ENCODE data around the gene ZNF324B. TPM values are rescaled to one million over a fixed set of nuclear protein-coding genes. Genes with fewer than 3 reads are reported as not detected.
"Not testable (repeated sequence)": the region's sequence is repeated elsewhere in the genome, so short reads cannot be mapped to it uniquely, and the experiment has no call there.

ZNF324B gene
- total and polyA plus RNA-seq, 2 donors (not counting 1 experiment from before 2014, with no cell fraction given): 5.6 to 17.4 TPM

GRCh38 chr19:58483776-58484175 lies 32.4 kb downstream of the ZNF324B start:
- no peak overlapping the region for H2AFZ ChIP-seq (ENCODE audit: insufficient read depth, low read depth, low read length, poor library complexity, severe bottlenecking)
- no peak overlapping the region for H3K27ac ChIP-seq (ENCODE audit: low read length in 2 of 2)
- 83% methylated on average over 1 of the region's 2 CpGs for WGBS (ENCODE audit: insufficient coverage)
- H3K4me3 ChIP-seq (ENCODE audit: control extremely low read depth in 1 of 5, extremely low read depth in 1 of 5, insufficient read depth in 1 of 5, low read depth in 2 of 5, low read length in 4 of 5): no peak overlapping the region
- DNase-seq: no peak
- Mint-ChIP-seq H3K27me3 (no peaks in the 10 kb centered on the region), H3K4me1 (no peaks in the 10 kb centered on the region), H3K27ac (no peak overlapping the region), H3K4me3 (no peak overlapping the region), H3K9me3 (ENCODE audit: insufficient read depth) (no peaks in the 10 kb centered on the region)
- no peak overlapping the region for H3K9ac ChIP-seq (ENCODE audit: low read length)
- no peaks in the 10 kb centered on the region for H3K9me3 ChIP-seq (ENCODE audit: control extremely low read depth in 1 of 3, control insufficient read depth in 2 of 3, insufficient read depth in 1 of 3, low read length in 2 of 3)
- peaks cover 0 to 2% of the 10 kb centered on the region in 2 experiments for H3K36me3 ChIP-seq (replicated peaks in 1 of 2; ENCODE audit: control extremely low read depth in 1 of 2, control insufficient read depth in 1 of 2, extremely low read depth in 1 of 2, insufficient read depth in 2 of 2, low read length in 1 of 2)
- no peaks in the 10 kb centered on the region for H3K27me3 ChIP-seq (replicated peaks in 1 of 4; ENCODE audit: control extremely low read depth in 1 of 4, control insufficient read depth in 3 of 4, insufficient read depth in 4 of 4, low read length in 3 of 4)
- no peak for TF ChIP-seq CTCF (IDR thresholded peaks at IDR 0.05)
- no peak for TF ChIP-seq EZH2 (IDR thresholded peaks at IDR 0.05; ENCODE audit: borderline replicate concordance, insufficient read depth, low read depth, low read length, poor library complexity, severe bottlenecking)
- H3K4me1 ChIP-seq (ENCODE audit: control insufficient read depth in 2 of 2, insufficient read depth in 2 of 2, low read length in 2 of 2): no peaks in the 10 kb centered on the region
- intact Hi-C loops (cut with micrococcal nuclease): no loop called here
- ChIA-PET CTCF (no interaction called here), POLR2A (no interaction called here)
- H3K79me2 ChIP-seq (ENCODE audit: control insufficient read depth, insufficient read depth, low read length): no peaks in the 10 kb centered on the region
- no peak overlapping the region for H3K4me2 ChIP-seq (replicated peaks; ENCODE audit: low read depth, low read length, poor library complexity, severe bottlenecking)
- ATAC-seq (ENCODE audit: low read depth): no peak
- no peaks in the 10 kb centered on the region for H4K20me1 ChIP-seq (ENCODE audit: control insufficient read depth, insufficient read depth, low read length, poor library complexity, severe bottlenecking)

- H4K20me1 ChIP-seq (ENCODE audit: control insufficient read depth, insufficient read depth, low read length, poor library complexity, severe bottlenecking); H3K9ac ChIP-seq (ENCODE audit: low read length); CTCF ChIA-PET; H3K9me3 ChIP-seq (ENCODE audit: control extremely low read depth in 1 of 3, control insufficient read depth in 2 of 3, insufficient read depth in 1 of 3, low read length in 2 of 3); H3K27me3 ChIP-seq (replicated peaks in 1 of 4; ENCODE audit: control extremely low read depth in 1 of 4, control insufficient read depth in 3 of 4, insufficient read depth in 4 of 4, low read length in 3 of 4); H3K4me3 Mint-ChIP-seq; ATAC-seq (ENCODE audit: low read depth); H3K4me1 ChIP-seq (ENCODE audit: control insufficient read depth in 2 of 2, insufficient read depth in 2 of 2, low read length in 2 of 2); H3K27ac Mint-ChIP-seq; H3K4me2 ChIP-seq (replicated peaks; ENCODE audit: low read depth, low read length, poor library complexity, severe bottlenecking); POLR2A ChIA-PET; H3K4me3 ChIP-seq (ENCODE audit: control extremely low read depth in 1 of 5, extremely low read depth in 1 of 5, insufficient read depth in 1 of 5, low read depth in 2 of 5, low read length in 4 of 5); H3K4me1 Mint-ChIP-seq; intact Hi-C loops (cut with micrococcal nuclease); H3K27ac ChIP-seq (ENCODE audit: low read length in 2 of 2); H2AFZ ChIP-seq (ENCODE audit: insufficient read depth, low read depth, low read length, poor library complexity, severe bottlenecking); H3K9me3 Mint-ChIP-seq (ENCODE audit: insufficient read depth); H3K27me3 Mint-ChIP-seq; H3K36me3 ChIP-seq (replicated peaks in 1 of 2; ENCODE audit: control extremely low read depth in 1 of 2, control insufficient read depth in 1 of 2, extremely low read depth in 1 of 2, insufficient read depth in 2 of 2, low read length in 1 of 2); DNase-seq; H3K79me2 ChIP-seq (ENCODE audit: control insufficient read depth, insufficient read depth, low read length): not testable (repeated sequence)
- WGBS (ENCODE audit: insufficient coverage): no CpG with 5 or more reads among the region's 5 CpGs
Measured at GRCh38 chr19:58484349-58484748, 32.9 kb downstream of the ZNF324B start.

Measured in B cell (primary cell).